GM12891 (cell line): ENCODE measurements around the gene ILF3.

Experiments used
- POLR2A ChIP-seq: IDR thresholded peaks from 2 replicates; pipeline ENCODE4 v1.6.1; 2011; ENCODE audit warnings: low read depth, low read length, control low read depth
- POLR2AphosphoS5 ChIP-seq: IDR thresholded peaks from 2 replicates; pipeline ENCODE4 v1.6.1; 2011; ENCODE audit warnings: low read depth, low read length, control low read depth
- POU2F2 ChIP-seq: IDR thresholded peaks from 2 replicates; pipeline ENCODE4 v1.6.1; 2011; ENCODE audit warnings: low read depth, mild to moderate bottlenecking, control low read depth, low read length, moderate library complexity
- SPI1 ChIP-seq: IDR thresholded peaks from 2 replicates; pipeline ENCODE4 v1.6.1; 2011; ENCODE audit warnings: low read depth, low read length, control low read depth
- TAF1 ChIP-seq: IDR thresholded peaks from 2 replicates; pipeline ENCODE4 v1.6.1; 2011; ENCODE audit warnings: low read depth, low read length, control low read depth

DNA sequence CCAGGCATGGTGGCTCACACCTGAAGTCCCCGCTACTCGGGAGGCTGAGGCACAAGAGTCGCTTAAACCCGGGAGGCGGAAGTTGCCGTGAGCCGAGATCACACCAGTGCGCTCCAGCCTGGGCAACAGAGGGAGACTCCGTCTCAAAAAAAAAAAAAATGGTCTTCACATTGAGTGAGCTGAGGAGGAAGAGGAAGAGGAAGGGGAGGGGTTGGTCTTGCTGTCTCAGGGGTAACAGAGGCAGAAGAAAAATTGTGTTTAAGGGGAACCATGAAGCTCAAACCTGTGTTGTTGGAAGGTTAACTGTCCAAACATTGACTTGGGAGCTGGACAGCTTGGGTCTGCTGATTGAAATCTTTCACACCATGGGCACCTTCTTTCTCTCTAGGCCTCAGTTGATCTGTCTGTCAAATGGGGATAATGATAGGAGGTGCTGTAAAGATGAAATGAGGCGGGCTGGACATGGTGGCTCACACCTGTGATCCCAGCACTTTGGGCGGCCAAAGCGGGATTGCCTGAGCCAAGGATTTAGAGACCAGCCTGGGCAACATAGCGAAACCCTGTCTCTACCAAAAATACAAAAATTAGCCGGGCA is 38.6 kb upstream of the ILF3 start:
- TF ChIP-seq POLR2A (no peak), POLR2AphosphoS5 (no peak), TAF1 (no peak), SPI1 (no peak), POU2F2 (no peak)
